ENCODE measurements around the gene TCP1.
"Not testable (repeated sequence)": the region's sequence is repeated elsewhere in the genome, so short reads cannot be mapped to it uniquely, and the experiment has no call there.

TCP1 gene

DNA sequence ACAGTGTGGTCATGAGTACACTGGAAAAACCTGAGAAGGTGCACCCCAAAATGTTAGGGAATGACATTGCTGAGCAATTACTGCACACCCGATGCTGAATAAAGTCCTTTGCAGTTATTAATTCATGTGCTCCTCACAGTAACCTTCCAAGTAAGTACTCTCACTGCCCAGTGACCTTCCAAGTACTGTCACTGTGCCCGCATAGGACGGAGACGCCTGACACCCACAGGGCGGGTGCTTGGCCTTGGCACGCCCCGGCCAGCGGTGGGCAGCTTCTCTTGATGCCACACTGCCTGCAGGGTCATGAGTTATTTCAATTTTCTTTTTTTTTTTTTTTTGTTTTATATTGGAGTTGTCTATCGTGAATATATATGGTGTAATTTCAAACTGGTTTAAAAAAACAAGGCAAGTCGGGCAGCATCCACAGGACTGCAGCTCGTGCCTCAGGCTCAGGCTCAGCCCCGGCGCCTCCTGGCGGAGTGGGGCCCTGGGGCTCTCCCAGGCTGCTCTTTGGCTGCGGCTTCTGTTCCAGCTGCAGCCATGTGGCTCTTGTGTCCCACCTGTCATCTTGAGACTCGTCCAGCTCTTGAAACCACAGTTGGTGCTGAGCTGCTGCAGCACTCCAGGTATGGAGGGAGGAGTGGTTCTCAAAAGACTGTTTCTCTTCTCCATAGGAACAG, 37.7 kb upstream of the TCP1 start:
- Histone ChIP-seq H3K27me3 (ENCODE audit: control insufficient read depth in 1 of 2, insufficient read depth in 1 of 2, low read length in 2 of 2) (peaks cover 12 to 18% of the 10 kb centered on the region in 2 experiments), H2AK5ac (ENCODE audit: low read length, severe bottlenecking) (no peak overlapping the region), H3K23ac (ENCODE audit: low read length in 2 of 2) (no peak overlapping the region), H3K36me3 (ENCODE audit: control insufficient read depth in 1 of 2, insufficient read depth in 2 of 2, low read depth in 1 of 2, low read length in 2 of 2) (no peaks in the 10 kb centered on the region), H3K4ac (ENCODE audit: low read depth in 1 of 2, low read length in 2 of 2) (no peak overlapping the region), H3K4me2 (ENCODE audit: low read length, poor library complexity, severe bottlenecking) (no peak overlapping the region), H3K4me1 (ENCODE audit: control insufficient read depth, insufficient read depth, low read depth, low read length) (no peaks in the 10 kb centered on the region), H3K9me3 (ENCODE audit: control insufficient read depth, low read length) (no peaks in the 10 kb centered on the region), H3K4me3 (ENCODE audit: insufficient read depth in 1 of 2, low read depth in 1 of 2, low read length in 2 of 2) (no peak overlapping the region), H3K79me1 (replicated peaks; ENCODE audit: low read length, poor library complexity, severe bottlenecking) (no peaks in the 10 kb centered on the region), H3K14ac (ENCODE audit: low read length in 2 of 2) (no peak overlapping the region), H4K8ac (ENCODE audit: low read length) (no peak overlapping the region), H2BK12ac (ENCODE audit: low read length in 2 of 2) (no peak overlapping the region), H4K91ac (ENCODE audit: low read length) (no peak overlapping the region), H3K18ac (ENCODE audit: low read depth in 1 of 2, low read length in 2 of 2) (no peak overlapping the region), H2BK5ac (ENCODE audit: low read depth, low read length, poor library complexity, severe bottlenecking) (no peak overlapping the region), H2BK120ac (ENCODE audit: low read depth, low read length) (no peak overlapping the region), H3K27ac (ENCODE audit: low read length, poor library complexity, severe bottlenecking) (no peak overlapping the region), H2BK15ac (ENCODE audit: low read depth, poor library complexity, severe bottlenecking) (no peak overlapping the region), H2AFZ (ENCODE audit: low read depth, low read length) (no peak overlapping the region), H3K9ac (ENCODE audit: low read length) (no peak overlapping the region)
- no peak for DNase-seq
- WGBS, result 86% methylated on average over 15 of the region's 16 CpGs

DNA sequence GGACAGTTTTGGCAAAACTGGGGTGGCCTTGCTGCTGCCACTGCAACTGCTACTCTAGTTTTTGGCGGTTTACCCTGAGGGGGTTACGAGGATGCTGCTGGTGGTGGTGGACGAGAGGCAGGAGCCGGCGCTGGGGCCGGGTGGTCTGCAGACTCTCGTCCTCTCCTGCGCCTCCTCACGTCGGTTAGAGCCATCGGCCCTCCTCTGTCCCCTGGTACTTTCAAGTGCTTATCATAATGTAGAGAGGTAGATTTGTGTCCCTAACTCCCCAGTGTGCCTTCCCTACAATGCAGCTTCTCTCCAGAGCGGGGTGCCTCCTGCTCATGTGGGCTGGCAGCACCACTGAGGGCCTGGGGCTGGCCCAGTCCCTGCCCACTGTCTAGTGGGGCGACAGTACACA, 36.6 kb upstream of the TCP1 start:
- Histone ChIP-seq H3K4me1 (ENCODE audit: control insufficient read depth, insufficient read depth, low read depth, low read length) (no peaks in the 10 kb centered on the region), H2BK12ac (ENCODE audit: low read length in 2 of 2) (no peak overlapping the region), H2AK5ac (ENCODE audit: low read length, severe bottlenecking) (no peak overlapping the region), H3K14ac (ENCODE audit: low read length in 2 of 2) (peak overlapping the region in 1 of 2 experiments; percentile 26), H4K8ac (ENCODE audit: low read length) (no peak overlapping the region), H2BK120ac (ENCODE audit: low read depth, low read length) (no peak overlapping the region), H2BK5ac (ENCODE audit: low read depth, low read length, poor library complexity, severe bottlenecking) (no peak overlapping the region), H3K79me1 (replicated peaks; ENCODE audit: low read length, poor library complexity, severe bottlenecking) (no peaks in the 10 kb centered on the region), H3K36me3 (ENCODE audit: control insufficient read depth in 1 of 2, insufficient read depth in 2 of 2, low read depth in 1 of 2, low read length in 2 of 2) (no peaks in the 10 kb centered on the region), H3K4me3 (ENCODE audit: insufficient read depth in 1 of 2, low read depth in 1 of 2, low read length in 2 of 2) (no peak overlapping the region), H3K9me3 (ENCODE audit: control insufficient read depth, low read length) (no peaks in the 10 kb centered on the region), H4K91ac (ENCODE audit: low read length) (no peak overlapping the region), H2BK15ac (ENCODE audit: low read depth, poor library complexity, severe bottlenecking) (no peak overlapping the region), H3K4me2 (ENCODE audit: low read length, poor library complexity, severe bottlenecking) (no peak overlapping the region), H3K4ac (ENCODE audit: low read depth in 1 of 2, low read length in 2 of 2) (no peak overlapping the region), H3K23ac (ENCODE audit: low read length in 2 of 2) (no peak overlapping the region), H2AFZ (ENCODE audit: low read depth, low read length) (no peak overlapping the region), H3K18ac (ENCODE audit: low read depth in 1 of 2, low read length in 2 of 2) (no peak overlapping the region), H3K27me3 (ENCODE audit: control insufficient read depth in 1 of 2, insufficient read depth in 1 of 2, low read length in 2 of 2) (peaks cover 1 to 17% of the 10 kb centered on the region in 2 experiments), H3K9ac (ENCODE audit: low read length) (no peak overlapping the region), H3K27ac (ENCODE audit: low read length, poor library complexity, severe bottlenecking) (no peak overlapping the region)
- no peak for DNase-seq
- WGBS, result 98% methylated on average over 8 of the region's 13 CpGs

DNA sequence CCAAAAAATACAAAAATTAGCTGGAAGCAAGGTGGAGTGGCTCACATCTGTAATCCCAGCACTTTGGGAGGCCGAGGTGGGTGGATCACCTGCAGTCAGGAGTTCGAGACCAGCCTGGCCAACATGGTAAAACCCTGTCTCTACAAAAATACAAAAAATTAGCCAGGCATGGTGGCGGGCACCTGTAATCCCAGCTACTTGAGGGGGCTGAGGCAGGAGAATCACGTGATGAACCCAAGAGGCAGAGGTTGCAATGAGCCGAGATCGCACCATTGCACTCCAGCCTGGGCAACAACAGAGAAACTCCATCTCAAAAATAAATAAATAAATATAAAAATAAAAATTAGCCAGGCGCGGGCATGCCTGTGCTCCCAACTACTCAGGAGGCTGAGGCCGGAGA, 35.3 kb upstream of the TCP1 start:
- not testable (repeated sequence) for H2BK12ac ChIP-seq (ENCODE audit: low read length in 2 of 2); H3K23ac ChIP-seq (ENCODE audit: low read length in 2 of 2); H3K9ac ChIP-seq (ENCODE audit: low read length); H4K8ac ChIP-seq (ENCODE audit: low read length); H3K9me3 ChIP-seq (ENCODE audit: control insufficient read depth, low read length); H3K4ac ChIP-seq (ENCODE audit: low read depth in 1 of 2, low read length in 2 of 2); H3K36me3 ChIP-seq (ENCODE audit: control insufficient read depth in 1 of 2, insufficient read depth in 2 of 2, low read depth in 1 of 2, low read length in 2 of 2); H3K79me1 ChIP-seq (replicated peaks; ENCODE audit: low read length, poor library complexity, severe bottlenecking); H4K91ac ChIP-seq (ENCODE audit: low read length); DNase-seq; H3K27ac ChIP-seq (ENCODE audit: low read length, poor library complexity, severe bottlenecking); H3K4me3 ChIP-seq (ENCODE audit: insufficient read depth in 1 of 2, low read depth in 1 of 2, low read length in 2 of 2); H3K18ac ChIP-seq (ENCODE audit: low read depth in 1 of 2, low read length in 2 of 2); H2AK5ac ChIP-seq (ENCODE audit: low read length, severe bottlenecking); H3K14ac ChIP-seq (ENCODE audit: low read length in 2 of 2); H3K4me2 ChIP-seq (ENCODE audit: low read length, poor library complexity, severe bottlenecking); H2BK15ac ChIP-seq (ENCODE audit: low read depth, poor library complexity, severe bottlenecking); H2AFZ ChIP-seq (ENCODE audit: low read depth, low read length); H2BK120ac ChIP-seq (ENCODE audit: low read depth, low read length); H3K4me1 ChIP-seq (ENCODE audit: control insufficient read depth, insufficient read depth, low read depth, low read length); H2BK5ac ChIP-seq (ENCODE audit: low read depth, low read length, poor library complexity, severe bottlenecking)
- WGBS, result 91% methylated on average over 5 of the region's 9 CpGs
- H3K27me3 ChIP-seq (ENCODE audit: control insufficient read depth in 1 of 2, insufficient read depth in 1 of 2, low read length in 2 of 2), result peaks cover 0 to 16% of the 10 kb centered on the region in 2 experiments

DNA sequence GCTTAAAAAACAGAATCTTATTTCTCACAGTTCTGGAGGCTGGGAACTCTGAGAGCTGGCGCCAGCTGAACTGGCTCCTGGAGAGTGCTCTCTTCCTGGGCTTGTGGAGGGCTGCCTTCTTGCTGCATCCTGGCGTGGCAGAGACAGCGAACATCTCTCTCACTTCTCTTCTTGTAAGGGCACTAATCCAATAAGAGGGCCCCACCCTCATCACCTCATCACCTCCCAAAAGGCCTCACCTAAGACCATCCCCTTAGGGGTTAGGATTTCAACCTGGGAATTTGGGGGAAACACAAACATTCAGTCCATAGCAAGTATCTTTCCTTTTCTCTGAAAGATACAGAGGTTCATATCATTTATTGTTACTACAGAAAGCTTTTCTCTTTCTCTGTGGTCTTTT, 34.6 kb upstream of the TCP1 start:
- 94% methylated on average over 2 of the region's 3 CpGs for WGBS
- Histone ChIP-seq H2AK5ac (ENCODE audit: low read length, severe bottlenecking) (no peak overlapping the region), H3K27ac (ENCODE audit: low read length, poor library complexity, severe bottlenecking) (no peak overlapping the region), H3K4me1 (ENCODE audit: control insufficient read depth, insufficient read depth, low read depth, low read length) (no peaks in the 10 kb centered on the region), H3K18ac (ENCODE audit: low read depth in 1 of 2, low read length in 2 of 2) (no peak overlapping the region), H2BK12ac (ENCODE audit: low read length in 2 of 2) (no peak overlapping the region), H3K4me3 (ENCODE audit: insufficient read depth in 1 of 2, low read depth in 1 of 2, low read length in 2 of 2) (no peak overlapping the region), H3K9ac (ENCODE audit: low read length) (no peak overlapping the region), H3K23ac (ENCODE audit: low read length in 2 of 2) (no peak overlapping the region), H3K4ac (ENCODE audit: low read depth in 1 of 2, low read length in 2 of 2) (no peak overlapping the region), H2AFZ (ENCODE audit: low read depth, low read length) (no peak overlapping the region), H3K9me3 (ENCODE audit: control insufficient read depth, low read length) (no peaks in the 10 kb centered on the region), H3K14ac (ENCODE audit: low read length in 2 of 2) (no peak overlapping the region), H2BK15ac (ENCODE audit: low read depth, poor library complexity, severe bottlenecking) (no peak overlapping the region), H3K79me1 (replicated peaks; ENCODE audit: low read length, poor library complexity, severe bottlenecking) (no peaks in the 10 kb centered on the region), H3K4me2 (ENCODE audit: low read length, poor library complexity, severe bottlenecking) (no peak overlapping the region), H3K27me3 (ENCODE audit: control insufficient read depth in 1 of 2, insufficient read depth in 1 of 2, low read length in 2 of 2) (peaks cover 0 to 23% of the 10 kb centered on the region in 2 experiments), H3K36me3 (ENCODE audit: control insufficient read depth in 1 of 2, insufficient read depth in 2 of 2, low read depth in 1 of 2, low read length in 2 of 2) (peaks cover 0 to 4% of the 10 kb centered on the region in 2 experiments), H4K91ac (ENCODE audit: low read length) (no peak overlapping the region), H4K8ac (ENCODE audit: low read length) (no peak overlapping the region), H2BK5ac (ENCODE audit: low read depth, low read length, poor library complexity, severe bottlenecking) (no peak overlapping the region), H2BK120ac (ENCODE audit: low read depth, low read length) (no peak overlapping the region)
- no peak for DNase-seq

Measured in mesenchymal stem cell (in vitro differentiated cells and primary cell).